Vagina (tissue), 2 donors: Measurements from ENCODE around the gene SNX9.

Source experiments
- POLR2A ChIP-seq, 2 donors: fragments of 450-650 bp; IDR thresholded peaks; one replicate each; pipeline ENCODE4 v1.6.1; 2017; ENCODE audit warnings: antibody characterized with exemption in 2 of 2, mild to moderate bottlenecking in 2 of 2, moderate library complexity in 2 of 2
- POLR2AphosphoS5 ChIP-seq, 2 donors: sonication (generic); formaldehyde crosslinking; IDR thresholded peaks; one replicate each; pipeline ENCODE4 v1.9.0; 2017; ENCODE audit warnings: antibody characterized with exemption in 2 of 2, mild to moderate bottlenecking in 2 of 2, low read depth in 1 of 2; ENCODE audit not compliant: insufficient read depth in 1 of 2

DNA sequence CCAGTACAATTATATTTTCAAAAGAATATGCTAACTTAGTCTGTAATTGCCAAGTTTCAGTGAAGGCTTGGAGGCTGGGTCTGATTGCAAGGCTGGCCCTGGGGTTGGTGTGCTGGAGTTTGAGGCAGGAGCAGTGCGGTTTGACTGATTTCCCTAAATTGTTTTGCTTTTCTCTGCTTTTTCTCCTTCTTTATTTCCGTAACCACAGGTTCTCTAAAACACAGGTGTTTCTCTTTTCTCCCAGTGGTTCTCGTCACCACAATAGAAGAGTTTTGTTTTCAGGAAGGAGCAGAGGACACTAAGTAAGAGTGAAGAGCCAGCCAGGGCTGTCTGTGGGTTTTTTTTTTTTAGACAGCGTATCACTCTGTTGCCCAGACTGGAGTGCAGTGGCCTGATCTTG, 8.2 kb upstream of the SNX9 start:
- TF ChIP-seq POLR2A (IDR thresholded peaks at IDR 0.05) (no peak), POLR2AphosphoS5 (IDR thresholded peaks at IDR 0.05; ENCODE audit: insufficient read depth in 1 of 2, low read depth in 1 of 2) (no peak)
